ENCODE results near the gene CELA2A.
"Not testable (repeated sequence)": the region's sequence is repeated elsewhere in the genome, so short reads cannot be mapped to it uniquely, and the experiment has no call there.

CELA2A gene

DNA sequence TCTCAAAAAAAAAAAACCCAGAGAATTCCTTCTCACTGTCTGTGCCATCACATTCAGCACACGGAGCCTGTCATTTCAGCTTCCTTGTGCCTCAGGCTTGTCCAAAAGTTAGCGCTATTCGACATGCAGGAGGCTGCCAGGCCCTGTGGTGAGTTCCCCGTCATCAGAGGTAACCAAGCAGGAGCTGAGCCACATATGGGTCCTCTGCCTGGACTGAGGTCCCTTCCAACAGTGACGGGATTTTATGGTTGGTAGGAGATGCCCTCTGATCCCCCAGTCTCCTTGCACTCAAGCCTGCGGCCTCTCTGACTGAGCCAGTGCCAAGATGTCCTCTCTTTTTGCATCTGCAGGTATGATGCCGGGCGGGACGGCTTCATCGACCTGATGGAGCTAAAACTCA, 31.0 kb upstream of the CELA2A start:
- no peak for DNase-seq (ENCODE audit: low spot score)
- TF ChIP-seq, protein P1, sequence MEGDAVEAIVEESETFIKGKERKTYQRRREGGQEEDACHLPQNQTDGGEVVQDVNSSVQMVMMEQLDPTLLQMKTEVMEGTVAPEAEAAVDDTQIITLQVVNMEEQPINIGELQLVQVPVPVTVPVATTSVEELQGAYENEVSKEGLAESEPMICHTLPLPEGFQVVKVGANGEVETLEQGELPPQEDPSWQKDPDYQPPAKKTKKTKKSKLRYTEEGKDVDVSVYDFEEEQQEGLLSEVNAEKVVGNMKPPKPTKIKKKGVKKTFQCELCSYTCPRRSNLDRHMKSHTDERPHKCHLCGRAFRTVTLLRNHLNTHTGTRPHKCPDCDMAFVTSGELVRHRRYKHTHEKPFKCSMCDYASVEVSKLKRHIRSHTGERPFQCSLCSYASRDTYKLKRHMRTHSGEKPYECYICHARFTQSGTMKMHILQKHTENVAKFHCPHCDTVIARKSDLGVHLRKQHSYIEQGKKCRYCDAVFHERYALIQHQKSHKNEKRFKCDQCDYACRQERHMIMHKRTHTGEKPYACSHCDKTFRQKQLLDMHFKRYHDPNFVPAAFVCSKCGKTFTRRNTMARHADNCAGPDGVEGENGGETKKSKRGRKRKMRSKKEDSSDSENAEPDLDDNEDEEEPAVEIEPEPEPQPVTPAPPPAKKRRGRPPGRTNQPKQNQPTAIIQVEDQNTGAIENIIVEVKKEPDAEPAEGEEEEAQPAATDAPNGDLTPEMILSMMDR (IDR thresholded peaks at IDR 0.05; ENCODE audit: borderline replicate concordance, control extremely low read depth, extremely low read depth, insufficient read depth, missing control alignments) = no peak
- in situ Hi-C loops (cut with MboI; ENCODE audit: low sequenced_read_pairs, unreplicated experiment) = loop anchor here (5.0 kb wide), 1 partner anchor 98 kb away; no protein-coding TSS in a partner anchor

DNA sequence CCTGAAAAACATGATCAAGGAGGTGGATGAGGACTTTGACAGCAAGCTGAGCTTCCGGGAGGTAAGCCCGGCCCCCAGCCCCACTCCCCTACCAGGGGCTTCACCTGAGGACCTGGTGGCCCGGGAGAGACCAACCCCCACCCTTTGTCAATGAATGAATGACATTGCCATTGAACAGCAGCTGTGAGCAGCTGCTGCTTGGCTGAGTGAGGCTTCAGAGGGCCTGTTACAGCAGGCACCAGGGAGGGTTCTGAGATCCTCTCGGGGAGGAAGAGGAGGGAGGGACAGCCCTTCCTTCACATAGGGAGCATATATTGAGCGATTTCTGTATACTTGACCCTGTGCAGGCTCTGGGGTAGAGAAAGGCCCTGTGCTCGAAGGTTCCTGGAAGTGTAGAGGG, 30.6 kb upstream of the CELA2A start:
- TF ChIP-seq, protein P1 (IDR thresholded peaks at IDR 0.05; ENCODE audit: borderline replicate concordance, control extremely low read depth, extremely low read depth, insufficient read depth, missing control alignments) = no peak
- no peak for DNase-seq (ENCODE audit: low spot score)
- in situ Hi-C loops (cut with MboI; ENCODE audit: low sequenced_read_pairs, unreplicated experiment) = loop anchor here (5.0 kb wide), 1 partner anchor 99 kb away; no protein-coding TSS in a partner anchor

DNA sequence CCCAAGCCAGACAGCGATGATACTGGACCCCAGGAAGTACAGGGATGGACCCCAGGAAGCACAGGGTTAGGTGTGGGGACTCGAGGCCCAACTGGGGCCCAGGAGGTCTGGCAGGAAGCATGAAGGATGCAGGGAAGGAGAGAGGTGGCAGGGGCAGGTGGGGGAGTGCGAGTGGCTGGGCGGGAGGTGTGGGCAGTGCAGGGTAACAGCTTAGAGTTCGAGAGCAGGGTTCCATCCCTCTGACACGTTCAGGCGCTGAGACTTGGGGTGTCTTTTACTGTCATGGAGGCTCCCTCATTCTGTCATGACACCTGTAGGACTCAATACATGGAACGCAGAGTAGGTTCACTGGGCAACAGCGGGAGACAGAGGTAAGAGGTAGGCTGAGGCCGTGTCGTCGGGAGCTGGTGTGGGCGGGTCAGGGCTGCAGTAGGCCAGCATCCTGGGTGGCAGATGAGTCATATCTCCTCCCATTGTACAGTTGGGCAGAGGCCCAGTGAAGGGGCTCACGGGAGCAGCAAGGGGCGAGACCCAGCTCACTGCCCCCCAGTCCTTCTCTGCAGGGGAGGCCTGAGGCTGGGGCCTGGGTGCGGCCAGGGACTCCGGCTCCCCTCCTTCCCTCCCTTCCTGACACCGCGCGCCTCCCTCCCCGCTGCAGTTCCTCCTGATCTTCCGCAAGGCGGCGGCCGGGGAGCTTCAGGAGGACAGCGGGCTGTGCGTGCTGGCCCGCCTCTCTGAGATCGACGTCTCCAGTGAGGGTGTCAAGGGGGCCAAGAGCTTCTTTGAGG, 29.8 kb upstream of the CELA2A start:
- TF ChIP-seq, protein P1 (IDR thresholded peaks at IDR 0.05; ENCODE audit: borderline replicate concordance, control extremely low read depth, extremely low read depth, insufficient read depth, missing control alignments) = no peak
- no peak for DNase-seq (ENCODE audit: low spot score)
- in situ Hi-C loops (cut with MboI; ENCODE audit: low sequenced_read_pairs, unreplicated experiment) = loop anchor here (5.0 kb wide), 1 partner anchor 99 kb away; no protein-coding TSS in a partner anchor

DNA sequence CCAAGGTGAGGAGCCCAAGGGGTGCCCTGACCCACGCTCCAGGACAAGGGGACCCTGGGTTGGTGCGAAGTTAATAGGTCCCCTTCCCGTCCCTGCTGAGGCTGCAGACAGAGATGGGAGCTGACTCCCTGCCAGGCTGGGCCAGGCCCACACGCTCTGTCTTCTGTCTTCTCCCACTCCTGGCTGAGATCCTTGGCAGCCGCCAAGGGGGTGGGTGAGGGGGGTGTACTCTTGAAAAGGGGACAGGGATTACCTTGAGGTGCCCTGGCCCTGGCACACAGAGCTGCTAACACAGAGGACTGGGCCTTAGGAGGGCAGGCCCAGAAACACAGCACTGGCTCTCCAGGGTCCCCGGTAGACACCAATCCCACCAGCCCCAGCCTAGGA, 29.3 kb upstream of the CELA2A start:
- DNase-seq (ENCODE audit: low spot score) = no peak
- in situ Hi-C loops (cut with MboI; ENCODE audit: low sequenced_read_pairs, unreplicated experiment) = loop anchor here (5.0 kb wide), 1 partner anchor 100 kb away; no protein-coding TSS in a partner anchor
- TF ChIP-seq, protein P1 (IDR thresholded peaks at IDR 0.05; ENCODE audit: borderline replicate concordance, control extremely low read depth, extremely low read depth, insufficient read depth, missing control alignments) = no peak

DNA sequence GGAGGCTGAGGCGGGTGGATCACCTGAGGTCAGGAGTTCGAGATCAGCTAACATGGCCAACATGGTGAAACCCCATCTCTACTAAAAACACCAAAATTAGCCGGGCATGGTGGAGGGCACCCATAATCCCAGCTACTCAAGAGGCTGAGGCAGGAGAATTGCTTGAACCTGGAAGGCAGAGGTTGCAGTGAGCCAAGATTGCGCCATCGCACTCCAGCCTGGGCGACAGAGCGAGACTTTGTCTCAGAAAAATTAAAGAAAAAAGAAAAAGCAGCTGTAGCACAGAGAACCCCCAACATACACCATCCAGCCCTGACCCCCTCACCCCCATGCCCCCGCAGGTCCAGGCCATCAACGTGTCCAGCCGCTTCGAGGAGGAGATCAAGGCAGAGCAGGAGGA, 28.3 kb upstream of the CELA2A start:
- in situ Hi-C loops (cut with MboI; ENCODE audit: low sequenced_read_pairs, unreplicated experiment) = loop anchor here (5.0 kb wide), 1 partner anchor 101 kb away; no protein-coding TSS in a partner anchor
- DNase-seq (ENCODE audit: low spot score) = not testable (repeated sequence)

DNA sequence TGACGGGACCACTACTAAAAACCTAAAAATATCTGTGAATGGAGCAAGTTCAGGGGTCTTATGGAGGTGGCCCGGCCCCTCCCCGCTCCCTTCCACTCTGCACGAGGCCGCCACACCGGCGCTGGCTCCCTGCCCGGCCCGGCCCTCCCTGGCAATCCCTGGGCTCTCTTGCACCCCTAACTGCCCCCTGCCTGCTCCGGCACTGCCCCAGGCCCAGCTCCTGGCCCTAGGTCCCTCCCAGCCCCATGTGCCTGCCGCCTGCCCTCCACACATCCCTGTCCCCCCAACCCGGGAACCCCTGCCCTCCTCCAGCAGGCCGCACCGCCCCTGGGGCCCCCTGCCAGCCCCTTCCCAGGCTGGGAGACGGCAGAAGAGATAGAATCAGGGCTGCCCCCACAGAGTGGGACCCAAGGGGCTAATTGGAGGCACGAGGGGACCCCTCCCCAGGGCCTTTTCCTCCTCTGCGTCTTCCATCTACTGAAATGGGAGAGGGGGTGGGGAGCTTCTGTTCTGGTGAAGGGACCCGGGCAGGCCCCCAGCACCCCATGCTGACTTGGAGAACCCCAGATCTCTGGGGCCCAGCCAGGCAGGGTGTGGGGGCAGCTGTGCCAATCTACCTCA, 27.6 kb upstream of the CELA2A start:
- TF ChIP-seq, protein P1 (IDR thresholded peaks at IDR 0.05; ENCODE audit: borderline replicate concordance, control extremely low read depth, extremely low read depth, insufficient read depth, missing control alignments) = no peak
- peak; percentile 22 for DNase-seq (ENCODE audit: low spot score)
- in situ Hi-C loops (cut with MboI; ENCODE audit: low sequenced_read_pairs, unreplicated experiment) = loop anchor here (5.0 kb wide), 1 partner anchor 102 kb away; no protein-coding TSS in a partner anchor

DNA sequence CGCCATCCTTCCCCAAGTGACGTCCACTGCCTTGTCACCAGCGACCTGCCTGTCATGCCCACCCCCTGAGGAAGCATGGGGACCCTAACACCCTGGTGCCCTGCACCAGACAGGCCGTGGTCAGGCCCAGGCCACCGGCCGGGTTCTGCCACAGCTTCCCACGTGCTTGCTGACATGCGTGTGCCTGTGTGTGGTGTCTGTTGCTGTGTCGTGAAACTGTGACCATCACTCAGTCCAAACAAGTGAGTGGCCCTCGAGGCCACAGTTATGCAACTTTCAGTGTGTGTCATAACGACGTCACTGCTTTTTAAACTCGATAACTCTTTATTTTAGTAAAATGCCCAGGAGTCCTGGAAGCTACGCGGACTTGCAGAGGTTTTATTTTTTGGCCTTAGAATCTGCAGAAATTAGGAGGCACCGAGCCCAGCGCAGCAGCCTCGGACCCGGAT, 26.8 kb upstream of the CELA2A start:
- TF ChIP-seq, protein P1 (IDR thresholded peaks at IDR 0.05; ENCODE audit: borderline replicate concordance, control extremely low read depth, extremely low read depth, insufficient read depth, missing control alignments) = no peak
- no peak for DNase-seq (ENCODE audit: low spot score)
- in situ Hi-C loops (cut with MboI; ENCODE audit: low sequenced_read_pairs, unreplicated experiment) = loop anchor here (5.0 kb wide), 1 partner anchor 102 kb away; no protein-coding TSS in a partner anchor
